GM12878 (cell line): Measurements from ENCODE around the gene HOXD9. TPM values are rescaled to one million over a fixed set of nuclear protein-coding genes. Genes with fewer than 3 reads are reported as not detected.

Experiments
- ATAC-seq: fragments of 200-7000 bp; cut with Tn5 transposase; 3 replicates; pipeline ENCODE4 v1.9.1; 2020; ENCODE audit warnings: mild to moderate bottlenecking, moderate library complexity
- BruUV-seq: library from RNA; stranded (reverse); fragments of 400-500 nt; replicated peaks from 2 replicates; lab custom pipeline; 2021; lab: Mats Ljungman, UMichigan
- CTCF ChIA-PET: fragments of 300-600 bp; sonication (Branson Sonifier 250); formaldehyde crosslinking; extraction: SDS; loops from one replicate; lab custom pipeline; 2021; ENCODE audit warnings: inconsistent platforms; lab: Yijun Ruan, JAX
- POLR2A ChIA-PET: fragments of 350-600 bp; formaldehyde crosslinking; extraction: SDS; loops from one replicate; lab custom pipeline; 2021; ENCODE audit warnings: inconsistent platforms; lab: Charles Lee
- RAD21 ChIA-PET: fragments of 300-600 bp; sonication (Branson Sonifier 250); formaldehyde crosslinking; loops from one replicate; lab custom pipeline; 2023; ENCODE audit warnings: antibody characterized with exemption; ENCODE audit not compliant: unreplicated experiment; lab: Charles Lee
- SMC1A ChIA-PET: fragments of 300-600 bp; sonication (Branson Sonifier 250); formaldehyde crosslinking; loops from one replicate; lab custom pipeline; 2023; ENCODE audit not compliant: unreplicated experiment, uncharacterized antibody; lab: Charles Lee
- DNase-seq: peaks from one replicate; pipeline ENCODE4 v3.0.0-alpha.2; 2011; ENCODE audit warnings: low read depth, low spot score
- FAIRE-seq: peaks from 3 replicates; lab custom pipeline; 2011; peaks lifted over from hg19 to GRCh38; lab: Jason Lieb, UNC
- H2AFZ ChIP-seq: 2 replicates; pipeline ENCODE4 v1.6.0; 2011; ENCODE audit warnings: low read depth, low read length, control low read depth; ENCODE audit not compliant: control insufficient read depth
- H3K27ac ChIP-seq: 2 replicates; pipeline ENCODE4 v1.5.1; 2011; ENCODE audit warnings: control low read depth; ENCODE audit not compliant: control insufficient read depth, insufficient read depth
- H3K27me3 ChIP-seq, 2 experiments: replicated peaks in 1 of 2; 2 replicates each; pipeline versions ENCODE4 v1.6.0 to v1.6.1; 2011; ENCODE audit warnings: low read length in 1 of 2; ENCODE audit not compliant: control insufficient read depth in 2 of 2, insufficient read depth in 2 of 2
- H3K36me3 ChIP-seq, 2 experiments: 2 replicates each; pipeline ENCODE4 v1.5.1; 2011; ENCODE audit warnings: low read length in 1 of 2; ENCODE audit not compliant: control insufficient read depth in 2 of 2, insufficient read depth in 2 of 2
- H3K4me1 ChIP-seq: 2 replicates; pipeline ENCODE4 v1.6.1; 2011; ENCODE audit warnings: mild to moderate bottlenecking, low read length, moderate library complexity, mixed read lengths; ENCODE audit not compliant: control insufficient read depth, insufficient read depth
- H3K4me2 ChIP-seq: 2 replicates; pipeline ENCODE4 v1.6.0; 2011; ENCODE audit warnings: control low read depth; ENCODE audit not compliant: control insufficient read depth, insufficient read depth
- H3K4me3 ChIP-seq: fragments of 200-600 bp; sonication (generic); 2 replicates; pipeline ENCODE4 v1.5.1; 2016
- H3K79me2 ChIP-seq: 2 replicates; pipeline ENCODE4 v1.6.0; 2011; ENCODE audit warnings: low read length; ENCODE audit not compliant: control insufficient read depth, insufficient read depth
- H3K9ac ChIP-seq: 2 replicates; pipeline ENCODE4 v1.8.0; 2011; ENCODE audit warnings: low read length, control low read depth, mixed read lengths; ENCODE audit not compliant: control insufficient read depth, insufficient read depth
- H3K9me3 ChIP-seq: replicated peaks from 3 replicates; pipeline ENCODE4 v1.5.1; 2011; ENCODE audit warnings: mild to moderate bottlenecking, low read length; ENCODE audit not compliant: control insufficient read depth, insufficient read depth
- H4K20me1 ChIP-seq: 2 replicates; pipeline ENCODE4 v1.6.0; 2011; ENCODE audit not compliant: control insufficient read depth, insufficient read depth
- JUND ChIP-seq: IDR thresholded peaks from 2 replicates; pipeline ENCODE4 v1.6.1; 2012; ENCODE audit warnings: low read depth, mild to moderate bottlenecking, low read length, improper control_type of control experiment, moderate library complexity
- MEF2A ChIP-seq: IDR thresholded peaks from 2 replicates; pipeline ENCODE4 v1.6.1; 2011; ENCODE audit warnings: low read depth, mild to moderate bottlenecking, low read length, moderate library complexity; ENCODE audit not compliant: insufficient read depth
- MTA2 ChIP-seq: fragments of 450-650 bp; IDR thresholded peaks from 2 replicates; pipeline ENCODE4 v1.6.1; 2016; ENCODE audit warnings: low read depth, mild to moderate bottlenecking, moderate library complexity
- PAX8 ChIP-seq: fragments of 450-650 bp; IDR thresholded peaks from 2 replicates; pipeline ENCODE4 v1.6.1; 2017; ENCODE audit warnings: mild to moderate bottlenecking, moderate library complexity
- WGBS: methylation state at CpG from one replicate; pipeline ENCODE4 v1.1.6; 2016; ENCODE audit warnings: low lambda C conversion rate; ENCODE audit not compliant: insufficient replicate concordance, insufficient coverage; ENCODE audit errors: missing lambda C conversion rate; 5-methylcytosine and 5-hydroxymethylcytosine counted together
- in situ Hi-C: fragments of 300-500 bp; cut with MboI; formaldehyde crosslinking; loops from 9 replicates; pipeline ENCODE4 v1.14.3; 2018; ENCODE audit warnings: mixed read lengths
- intact Hi-C: fragments of 100-400 bp; cut with micrococcal nuclease; formaldehyde crosslinking; loops from one replicate; pipeline ENCODE4 v1.14.2; 2022; ENCODE audit not compliant: unreplicated experiment
- polyA plus RNA-seq, 11 experiments: library from polyadenylated mRNA; depleted of rRNA in 4 of 11; unstranded in 6 of 11; stranded (reverse) in 5 of 11; fragments of >200 nt; fragmentation: Nextera tagmentation in 4 of 11; fragmentation: Illumina TruSeq in 1 of 11; extraction: Ambion mirVana in 4 of 11; extraction: Trizol in 1 of 11; gene quantifications; 1 replicate in 1 of 11; 2 replicates in 10 of 11; pipeline versions ENCODE4 v1.2.1 to v1.2.3, GENCODE V29; 2011 to 2016; ENCODE audit warnings: inconsistent platforms in 2 of 11, missing spikeins in 2 of 11, low read depth in 1 of 11
- total RNA-seq, 4 experiments: library from RNA; depleted of rRNA in 3 of 4; stranded (reverse); fragments of >200 nt in 3 of 4; fragmentation: Illumina TruSeq in 1 of 4; extraction: Trizol in 1 of 4; gene quantifications; 2 replicates each; pipeline versions ENCODE4 v1.2.1 to v1.2.3, GENCODE V29; 2013 to 2021
- TF ChIP-seq, protein P1 (sequence below): fragments of 450-650 bp; IDR thresholded peaks from 2 replicates; pipeline ENCODE4 v1.6.1; 2018; ENCODE audit warnings: mild to moderate bottlenecking, low read depth, moderate library complexity; ENCODE audit not compliant: partially characterized antibody

The HOXD9 gene
- total and polyA plus RNA-seq, 10 of the 15 experiments (the other 5 are each of a cell fraction or from before 2014, with no cell fraction given), result not detected

DNA sequence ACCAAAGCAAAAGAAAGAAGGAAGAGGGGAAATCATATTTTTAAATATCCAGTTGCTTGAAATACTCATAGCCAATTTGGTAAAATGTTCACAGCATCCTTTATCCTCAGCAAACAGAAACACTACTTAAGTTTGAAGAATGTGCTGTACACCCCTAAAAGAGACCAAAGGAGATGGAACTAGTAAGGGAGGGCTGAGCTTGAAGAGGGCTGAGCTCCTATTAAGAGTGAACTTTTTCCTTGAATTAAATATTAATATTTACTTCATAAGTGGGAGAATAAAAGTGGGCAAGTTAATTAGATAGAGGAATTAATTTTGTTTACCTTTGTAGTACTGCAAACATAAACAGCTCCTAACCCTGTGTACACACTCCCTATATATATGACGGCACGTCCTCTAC is 45.7 kb upstream of the HOXD9 start:
- ATAC-seq, result no peak
- intact Hi-C loops (no loop called here), in situ Hi-C loops (no loop called here)
- Histone ChIP-seq H2AFZ (no peak overlapping the region), H3K4me2 (no peak overlapping the region), H3K27me3 (peaks cover 6 to 27% of the 10 kb centered on the region in 2 experiments), H3K4me3 (no peak overlapping the region), H4K20me1 (no peaks in the 10 kb centered on the region), H3K4me1 (no peaks in the 10 kb centered on the region), H3K9me3 (peaks cover 12% of the 10 kb centered on the region; the same call in 2 of the 3 replicates), H3K9ac (no peak overlapping the region), H3K27ac (no peak overlapping the region), H3K36me3 (no peaks in the 10 kb centered on the region), H3K79me2 (no peaks in the 10 kb centered on the region)
- TF ChIP-seq PAX8, result no peak
- TF ChIP-seq, protein P1, sequence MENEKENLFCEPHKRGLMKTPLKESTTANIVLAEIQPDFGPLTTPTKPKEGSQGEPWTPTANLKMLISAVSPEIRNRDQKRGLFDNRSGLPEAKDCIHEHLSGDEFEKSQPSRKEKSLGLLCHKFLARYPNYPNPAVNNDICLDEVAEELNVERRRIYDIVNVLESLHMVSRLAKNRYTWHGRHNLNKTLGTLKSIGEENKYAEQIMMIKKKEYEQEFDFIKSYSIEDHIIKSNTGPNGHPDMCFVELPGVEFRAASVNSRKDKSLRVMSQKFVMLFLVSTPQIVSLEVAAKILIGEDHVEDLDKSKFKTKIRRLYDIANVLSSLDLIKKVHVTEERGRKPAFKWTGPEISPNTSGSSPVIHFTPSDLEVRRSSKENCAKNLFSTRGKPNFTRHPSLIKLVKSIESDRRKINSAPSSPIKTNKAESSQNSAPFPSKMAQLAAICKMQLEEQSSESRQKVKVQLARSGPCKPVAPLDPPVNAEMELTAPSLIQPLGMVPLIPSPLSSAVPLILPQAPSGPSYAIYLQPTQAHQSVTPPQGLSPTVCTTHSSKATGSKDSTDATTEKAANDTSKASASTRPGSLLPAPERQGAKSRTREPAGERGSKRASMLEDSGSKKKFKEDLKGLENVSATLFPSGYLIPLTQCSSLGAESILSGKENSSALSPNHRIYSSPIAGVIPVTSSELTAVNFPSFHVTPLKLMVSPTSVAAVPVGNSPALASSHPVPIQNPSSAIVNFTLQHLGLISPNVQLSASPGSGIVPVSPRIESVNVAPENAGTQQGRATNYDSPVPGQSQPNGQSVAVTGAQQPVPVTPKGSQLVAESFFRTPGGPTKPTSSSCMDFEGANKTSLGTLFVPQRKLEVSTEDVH, result no peak
- no peak for TF ChIP-seq JUND
- TF ChIP-seq MTA2, result no peak
- no peak for TF ChIP-seq MEF2A
- ChIA-PET SMC1A (no interaction called here), RAD21 (no interaction called here), POLR2A (no interaction called here), CTCF (no interaction called here)
- no peak for FAIRE-seq
- no peak for DNase-seq
- BruUV-seq, result no TSS peak
- 17% methylated on average over 2 of the region's 2 CpGs for WGBS
